GM19240 (cell line): Measurements from ENCODE around the gene RASD1.

Experiments
- DNase-seq: peaks from one replicate; pipeline ENCODE4 v3.0.0; 2011; ENCODE audit warnings: low spot score; ENCODE audit not compliant: insufficient read length

The RASD1 gene

DNA sequence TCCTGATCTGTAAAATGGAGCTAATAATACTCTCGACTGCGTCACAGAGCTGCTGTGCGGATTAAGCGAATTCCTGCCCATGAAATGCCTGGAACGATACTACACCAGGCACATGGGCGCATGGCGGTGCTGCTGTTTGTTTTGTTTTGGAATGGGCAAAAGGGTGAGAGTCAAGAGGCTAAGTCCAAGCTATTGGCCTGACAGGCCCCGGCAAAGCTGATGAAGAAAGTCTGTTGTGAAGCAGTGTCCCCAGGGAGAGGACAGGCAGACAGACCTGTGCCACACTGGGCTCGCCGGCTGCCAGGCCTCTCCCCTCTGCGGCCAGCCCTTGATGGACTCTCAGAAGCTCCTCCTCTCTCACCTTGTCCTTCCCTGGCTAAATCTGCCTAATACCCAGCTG, 31.3 kb upstream of the RASD1 start:
- DNase-seq, result no peak

DNA sequence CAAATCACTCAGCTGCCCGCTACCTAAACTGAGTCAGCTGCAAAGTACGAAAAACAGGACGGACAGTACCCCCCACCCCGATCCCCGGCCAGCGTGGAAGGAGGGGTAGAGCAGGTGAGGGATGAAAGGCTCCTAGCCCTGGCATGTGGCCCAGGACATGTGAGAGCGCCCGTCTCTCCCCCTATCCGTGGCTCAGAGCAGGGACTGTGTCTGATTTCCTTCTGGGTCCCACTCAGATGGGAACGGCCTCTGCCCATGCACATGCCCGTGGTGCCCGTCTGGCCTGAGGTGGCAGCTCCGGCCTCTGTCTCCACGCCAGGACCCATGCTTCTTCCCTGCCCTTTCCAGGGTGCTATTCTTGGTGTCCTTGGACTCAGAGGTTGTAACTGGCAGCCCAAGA, 30.2 kb upstream of the RASD1 start:
- no peak for DNase-seq

DNA sequence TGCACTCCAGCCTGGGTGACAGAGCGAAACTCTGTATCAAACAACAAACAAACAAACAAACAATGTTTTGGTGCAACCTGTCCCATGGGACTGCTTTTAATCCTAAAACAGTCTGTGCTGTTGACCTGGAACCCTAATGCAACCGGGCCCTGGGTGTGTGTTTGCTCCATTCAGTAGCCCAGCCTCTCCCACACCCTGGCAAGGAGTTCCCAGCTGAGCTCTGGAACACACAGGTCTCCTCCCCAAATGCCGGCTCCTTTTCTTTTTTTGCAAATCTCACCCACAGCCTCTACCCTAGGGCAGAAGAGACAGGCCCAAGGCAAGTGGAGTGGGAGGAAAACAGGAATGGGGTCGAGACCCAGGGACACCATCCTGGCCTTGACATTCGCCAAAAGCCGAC, 29.8 kb upstream of the RASD1 start:
- DNase-seq, result no peak

DNA sequence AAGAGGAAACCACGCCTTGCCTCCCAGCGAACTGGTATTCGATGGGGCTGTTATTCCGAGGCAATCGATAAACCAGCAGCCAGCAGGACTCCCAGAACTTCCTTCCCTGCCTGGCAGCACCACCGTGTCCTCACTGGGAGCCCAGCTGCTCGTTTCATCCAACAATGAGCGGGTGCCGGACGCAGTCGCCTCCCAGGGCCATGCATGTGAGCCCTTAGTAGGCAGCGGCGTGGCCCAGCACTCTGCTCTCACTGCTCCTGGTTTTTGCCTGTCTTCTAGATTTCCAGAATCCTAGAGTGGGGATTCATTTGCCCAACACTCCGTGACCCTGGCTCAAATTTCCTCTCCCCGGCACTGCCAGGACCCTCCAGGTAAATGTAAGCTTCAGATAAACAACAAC, 29.1 kb upstream of the RASD1 start:
- no peak for DNase-seq

DNA sequence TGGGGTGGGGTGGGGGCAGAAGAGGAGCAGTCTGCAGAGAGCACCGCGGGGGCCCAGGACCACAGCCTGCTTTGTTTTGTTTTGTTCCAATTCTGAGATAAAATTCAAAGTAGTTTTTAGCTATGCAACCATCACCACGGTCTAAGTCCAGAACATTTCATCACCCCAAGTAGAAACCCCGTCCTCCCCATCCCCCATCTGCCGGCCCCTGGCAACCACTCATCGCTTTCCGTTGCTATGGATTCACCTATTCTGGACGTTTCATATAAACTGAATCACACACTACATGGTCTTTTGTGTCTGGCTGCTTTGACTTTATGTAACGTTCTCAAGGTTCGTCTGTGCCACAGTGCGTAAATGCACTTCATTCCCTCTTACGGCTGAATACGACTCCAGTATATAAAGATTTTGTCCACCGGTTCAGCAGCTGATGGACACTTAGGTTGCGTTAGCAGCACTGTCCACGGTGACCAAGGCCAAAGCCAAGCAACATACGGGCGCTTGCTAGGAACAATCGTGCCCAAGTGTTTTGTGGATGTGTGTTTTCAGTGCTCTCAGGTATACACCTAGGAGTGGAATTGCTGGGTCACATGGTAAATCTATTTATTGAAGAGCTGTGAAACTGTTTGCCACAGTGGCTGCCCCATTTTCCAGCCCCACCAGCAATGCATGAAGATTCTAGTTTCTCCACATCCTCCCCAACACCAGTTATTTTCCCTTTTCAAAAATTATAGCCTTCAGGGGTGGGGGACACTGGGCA, 27.7 kb upstream of the RASD1 start:
- DNase-seq, result no peak

DNA sequence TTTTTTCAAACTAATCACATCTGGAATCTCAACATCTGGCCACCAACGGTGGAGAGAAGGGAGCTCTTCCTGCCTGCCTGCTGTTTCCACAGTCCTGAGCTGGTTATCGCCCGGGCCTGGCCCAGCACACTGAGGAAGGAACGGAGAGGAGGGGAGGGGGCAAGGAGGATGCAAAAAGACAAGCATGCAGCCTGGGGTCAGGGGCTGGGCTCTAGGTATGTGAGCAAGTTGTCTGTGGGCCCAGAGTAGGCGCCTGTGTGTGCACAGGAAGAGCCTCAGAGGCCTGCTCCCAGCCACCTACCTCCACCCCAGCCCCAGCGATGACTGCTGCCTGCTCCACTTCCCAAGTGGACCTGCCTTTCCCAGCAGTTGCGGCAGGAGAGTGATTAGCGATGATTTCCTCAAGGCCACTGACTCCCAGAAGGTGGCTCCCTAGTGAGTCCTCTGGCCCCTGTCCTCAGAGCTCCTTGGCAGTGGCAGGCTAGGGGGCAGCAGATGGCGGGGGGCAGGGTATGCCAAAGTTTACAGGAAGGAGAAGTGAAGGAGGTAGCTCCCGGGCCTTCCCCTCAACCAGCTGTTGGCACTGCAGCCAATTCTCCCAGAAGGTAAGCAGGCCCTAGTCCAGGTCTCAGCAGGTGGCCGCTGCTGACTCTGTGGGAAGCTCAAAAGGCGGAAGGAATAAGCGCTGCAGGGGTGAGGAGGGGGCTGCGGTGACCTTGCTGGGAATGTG, 27.0 kb upstream of the RASD1 start:
- no peak for DNase-seq

DNA sequence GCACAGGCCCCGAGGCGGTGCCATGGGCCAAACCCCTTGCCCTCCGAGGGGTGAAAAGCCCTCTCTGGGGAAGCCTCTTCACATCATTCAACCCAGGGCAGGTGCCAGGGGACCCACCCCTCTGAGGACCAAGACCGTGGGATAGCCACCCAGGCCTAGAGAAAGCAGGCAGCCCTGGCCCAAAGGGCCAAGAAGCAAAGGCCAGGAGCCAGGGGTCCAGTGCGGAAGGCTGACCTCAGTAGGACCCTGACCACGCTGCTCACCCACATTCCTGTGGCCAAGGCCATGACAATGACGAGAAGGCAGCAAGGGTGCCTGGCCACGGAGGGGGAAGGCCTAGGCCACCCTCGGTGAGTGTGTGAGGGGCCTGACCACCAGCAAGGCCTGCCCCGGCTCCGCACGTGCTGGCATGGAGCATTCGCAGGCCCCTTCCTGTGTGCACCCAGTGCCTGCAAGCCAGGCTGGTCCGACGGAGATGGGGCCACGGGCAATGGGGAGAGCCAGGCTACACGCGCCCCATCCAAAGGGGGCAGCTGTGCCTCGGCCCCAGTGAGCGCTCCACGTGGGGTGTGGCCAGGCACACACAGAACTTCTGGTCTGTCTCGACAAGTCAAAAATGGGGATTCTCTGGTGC, 24.5 kb upstream of the RASD1 start:
- no peak for DNase-seq

DNA sequence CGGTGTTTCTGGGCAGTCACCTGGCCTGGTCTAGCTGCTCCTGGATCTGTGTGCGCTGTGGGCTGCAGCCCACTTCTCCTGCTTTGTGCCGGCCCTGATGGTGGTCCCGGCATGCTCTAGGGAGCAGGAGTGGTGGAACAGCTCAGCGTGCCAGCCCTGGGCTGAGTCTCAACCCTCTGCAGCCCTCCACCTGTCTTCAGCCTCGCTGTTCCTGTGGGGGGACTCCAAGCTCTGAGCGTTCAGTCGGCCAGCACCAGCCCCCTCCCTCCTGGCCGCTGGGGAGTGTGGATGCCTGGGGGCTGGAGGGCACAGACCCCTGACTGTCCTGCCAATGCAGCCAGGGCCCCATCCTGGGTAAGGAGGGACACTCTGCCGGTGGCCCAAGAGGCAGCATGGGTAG, 23.7 kb upstream of the RASD1 start:
- no peak for DNase-seq

DNA sequence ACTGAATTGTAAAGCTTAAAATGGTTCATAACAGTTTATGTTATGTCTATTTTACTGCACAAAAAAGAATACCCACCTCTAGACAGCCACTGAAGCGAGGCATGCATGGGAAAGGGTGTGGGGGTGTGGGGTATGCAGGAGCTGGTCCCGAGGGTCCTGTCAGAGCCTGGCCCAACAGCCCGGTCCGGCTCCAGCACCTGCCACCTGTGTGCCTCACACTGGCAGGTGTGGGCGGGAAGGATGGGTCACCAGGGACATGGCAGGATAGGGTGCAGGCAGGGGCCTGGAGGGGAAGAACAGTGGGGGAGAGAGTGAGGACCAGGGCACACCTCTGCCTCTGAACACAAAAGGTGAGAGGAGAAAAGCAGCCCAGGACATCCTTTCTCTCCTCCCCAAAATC, 22.8 kb upstream of the RASD1 start:
- DNase-seq, result no peak

DNA sequence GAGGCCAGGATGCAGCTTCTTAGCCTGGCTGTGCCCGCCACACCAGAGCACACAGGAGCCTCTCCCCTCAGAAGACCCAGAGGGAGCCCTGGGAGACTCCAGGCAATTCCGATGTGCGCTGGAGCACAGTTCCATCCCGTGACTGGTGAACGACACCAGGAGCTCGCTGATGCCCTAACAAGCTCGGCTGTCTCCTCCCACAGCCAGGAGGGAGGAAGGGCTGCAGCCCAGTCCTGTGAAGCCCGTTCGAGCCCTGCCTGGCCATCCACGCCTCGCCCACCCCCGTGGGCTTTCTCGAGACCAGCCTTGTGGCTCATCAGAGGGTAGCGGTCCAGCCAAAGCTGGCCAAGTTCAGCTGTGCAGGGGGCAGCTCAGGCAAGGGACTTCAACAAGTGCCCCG, 21.8 kb upstream of the RASD1 start:
- DNase-seq, result no peak

DNA sequence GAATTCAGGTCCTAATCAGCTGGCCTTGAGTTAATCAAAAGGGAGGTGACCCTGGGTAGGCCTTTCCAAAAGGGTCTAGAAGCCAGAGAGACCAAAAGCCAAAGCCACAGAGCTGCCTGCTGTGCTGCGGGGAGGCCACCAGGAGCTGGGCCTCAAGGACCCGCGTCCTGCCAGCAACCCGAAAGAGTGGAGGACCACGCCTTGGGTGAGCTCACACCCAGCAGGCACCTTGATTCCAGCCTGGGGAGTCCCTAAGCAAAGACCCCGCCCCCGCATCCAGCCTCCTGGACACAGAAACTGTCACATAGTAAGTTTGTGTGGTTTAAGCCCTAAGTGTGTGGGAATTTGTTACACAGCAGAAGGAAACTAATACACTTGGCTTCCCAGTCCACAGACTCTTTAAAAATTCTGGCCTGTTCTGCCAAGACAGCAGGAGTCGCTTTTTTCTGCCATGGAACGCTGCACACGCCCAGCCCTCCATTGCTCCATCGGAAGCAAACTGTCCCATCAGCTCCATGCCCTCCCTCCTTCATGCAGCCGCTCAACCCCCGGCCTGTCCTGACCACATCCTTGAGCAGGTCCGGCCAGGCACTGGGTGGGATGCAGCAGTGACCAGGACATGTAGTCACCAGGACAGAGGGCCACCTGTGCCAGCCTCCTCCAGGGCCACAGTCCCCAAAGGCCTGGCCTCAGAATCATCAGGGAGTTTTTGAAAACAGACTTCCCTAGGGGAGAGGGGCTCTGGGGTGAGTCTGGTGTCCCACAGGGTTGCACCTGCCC, 20.9 kb upstream of the RASD1 start:
- no peak for DNase-seq

DNA sequence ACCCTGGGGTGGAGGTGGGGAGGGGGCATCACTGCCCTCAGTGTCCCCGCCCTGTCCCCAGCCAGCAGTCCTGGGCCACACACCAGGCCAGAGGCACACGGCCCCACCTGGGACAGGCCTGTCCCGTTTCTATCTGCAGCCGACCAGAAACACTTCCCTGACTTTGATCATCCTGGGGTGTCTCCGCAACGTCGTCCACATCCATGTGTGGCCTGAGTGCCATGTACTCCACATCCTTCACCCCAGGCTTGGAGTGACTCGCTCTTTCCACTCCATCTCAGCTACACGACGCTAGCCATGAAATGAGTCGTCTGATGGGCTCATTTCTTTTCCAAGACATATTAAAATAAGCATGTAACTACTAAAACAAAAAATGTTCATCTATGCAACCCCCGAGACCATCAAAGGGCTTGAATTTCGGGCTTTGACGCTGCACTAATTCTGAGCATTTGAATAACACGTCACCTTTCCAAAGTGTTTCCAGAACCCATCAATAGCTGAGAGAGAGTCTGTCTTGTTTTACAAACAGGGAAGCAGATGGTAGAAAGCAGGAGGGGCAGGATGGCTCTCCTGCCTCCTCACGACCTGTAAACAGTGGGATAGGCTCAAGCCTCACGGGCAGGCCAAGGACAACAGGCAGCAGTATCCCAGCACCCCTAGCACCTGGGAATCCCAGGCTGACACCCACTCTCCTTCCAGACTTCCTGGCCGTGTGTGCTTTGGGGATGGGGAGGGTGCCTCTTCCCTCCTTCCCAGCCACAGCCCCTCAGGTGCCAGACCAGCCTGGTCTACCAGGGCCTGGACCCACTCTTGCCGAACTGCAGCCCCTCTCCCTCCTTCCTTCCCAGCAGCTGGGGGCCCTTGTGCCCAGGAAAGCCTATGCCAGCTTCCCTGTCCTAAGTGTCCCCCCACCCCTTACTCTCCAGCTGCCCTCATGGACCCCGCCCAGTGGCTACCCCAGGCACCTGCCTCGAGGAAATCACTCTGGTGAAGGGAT, 20.0 kb upstream of the RASD1 start:
- no peak for DNase-seq

DNA sequence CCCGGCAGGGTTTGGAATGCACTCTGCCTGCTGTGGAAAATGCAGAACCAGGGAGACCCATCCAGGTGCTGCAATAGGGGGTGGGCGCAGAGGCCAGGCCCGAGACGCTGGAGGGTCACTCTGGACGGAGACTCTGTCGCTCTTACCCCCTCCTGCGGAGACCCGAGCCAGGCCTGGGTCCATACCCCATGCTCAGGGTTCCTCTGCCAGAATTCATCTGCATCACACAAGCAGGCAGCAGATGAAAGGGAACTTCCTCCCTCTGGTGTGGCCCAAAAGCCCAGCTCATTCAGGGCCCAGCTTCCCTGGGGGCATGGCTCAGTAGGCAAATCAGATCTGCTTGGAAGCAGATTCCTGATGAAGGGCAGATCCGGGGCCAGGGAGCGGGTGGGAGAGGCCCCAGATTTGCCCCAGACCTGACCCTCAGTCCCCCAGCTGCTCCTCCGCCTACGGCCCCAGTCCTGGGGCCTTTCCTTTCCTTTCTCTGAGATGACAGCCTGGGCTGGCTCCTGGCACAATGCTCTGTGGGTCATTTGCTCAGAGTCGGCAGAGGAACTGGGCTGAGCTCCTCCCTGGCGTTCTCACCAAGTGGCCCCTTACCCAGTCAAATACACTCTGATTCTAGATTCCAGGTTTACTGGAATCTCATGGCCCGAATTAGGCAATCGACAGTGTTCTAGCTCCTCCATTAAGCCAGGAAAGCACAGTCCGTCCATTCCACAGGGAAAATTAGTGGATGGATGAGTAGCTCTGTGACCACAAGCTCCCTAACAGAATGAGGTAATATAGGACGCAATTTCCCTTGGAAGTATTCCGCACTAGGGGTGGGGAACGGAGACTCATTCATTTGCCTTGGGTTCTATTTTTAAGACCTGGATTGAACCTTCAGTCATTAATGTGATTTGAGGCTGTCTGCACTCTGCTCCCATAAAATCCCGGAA, 19.1 kb upstream of the RASD1 start:
- no peak for DNase-seq

DNA sequence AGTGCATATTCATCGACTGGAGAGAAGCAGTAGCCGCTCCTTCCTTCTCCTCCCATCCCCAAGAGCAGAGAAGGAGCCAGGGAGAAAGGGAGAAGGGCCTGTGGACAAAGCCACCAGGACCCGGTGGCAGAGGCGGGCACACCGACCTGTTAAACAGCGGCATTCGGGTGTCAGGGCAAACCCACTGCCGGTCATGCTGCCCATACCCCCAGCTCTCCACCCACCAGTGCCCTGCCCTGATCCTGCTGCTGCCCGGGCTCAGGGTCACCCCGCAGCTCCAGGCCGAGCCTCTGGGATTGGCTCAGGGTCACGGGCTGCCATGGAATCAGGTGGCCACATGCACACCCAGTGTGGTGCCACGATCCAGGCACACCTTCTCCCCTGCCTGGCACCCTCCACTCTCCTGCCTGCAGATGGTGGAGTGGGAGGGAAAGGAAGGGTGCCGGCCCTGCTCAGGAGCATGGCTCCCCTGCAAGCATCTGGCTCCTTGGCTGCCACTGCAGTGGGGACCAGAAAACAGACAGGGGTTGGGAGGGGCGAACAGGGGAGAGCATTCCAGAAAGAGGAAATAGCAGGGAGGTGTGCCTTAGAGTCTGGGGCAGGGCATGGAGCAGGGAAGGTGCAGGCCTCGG, 18.3 kb upstream of the RASD1 start:
- no peak for DNase-seq

DNA sequence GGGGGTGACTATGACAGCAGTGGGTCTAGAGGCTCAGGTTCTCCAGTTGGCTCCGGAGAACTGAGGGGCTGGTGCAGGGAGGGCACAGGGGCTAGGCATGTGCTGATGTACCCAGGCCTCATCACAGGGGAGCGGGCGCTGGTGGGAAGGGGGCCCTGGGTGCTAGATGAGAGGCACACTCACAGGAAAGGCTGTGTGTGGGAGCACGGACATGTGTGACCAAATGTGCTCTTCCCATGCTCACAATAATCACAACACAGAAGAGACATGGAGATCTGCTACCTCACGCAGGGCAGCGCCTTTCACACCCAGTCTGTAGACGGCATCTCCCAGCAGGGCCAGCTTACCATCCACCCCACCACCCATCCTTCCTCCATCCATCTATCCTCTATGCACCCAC, 17.4 kb upstream of the RASD1 start:
- DNase-seq, result no peak

DNA sequence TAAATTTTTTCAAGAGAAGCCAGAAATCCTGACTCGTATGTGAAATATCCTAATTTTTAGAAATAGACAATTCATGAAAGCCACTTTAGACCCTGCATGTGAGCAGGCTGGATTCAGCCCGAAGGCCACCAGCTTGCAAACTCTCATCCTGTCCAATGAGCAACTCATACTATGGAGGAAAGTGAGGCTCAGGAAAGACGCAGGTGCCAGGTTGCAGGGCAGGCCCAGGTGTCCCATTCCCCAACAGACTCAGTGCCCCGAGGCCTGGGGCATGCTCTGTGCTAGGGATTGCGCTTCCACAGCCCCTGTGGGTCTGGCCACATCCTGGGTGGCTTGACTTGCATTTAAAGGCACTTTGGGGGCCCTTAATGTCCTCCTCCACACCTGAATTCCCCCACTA, 16.7 kb upstream of the RASD1 start:
- no peak for DNase-seq

DNA sequence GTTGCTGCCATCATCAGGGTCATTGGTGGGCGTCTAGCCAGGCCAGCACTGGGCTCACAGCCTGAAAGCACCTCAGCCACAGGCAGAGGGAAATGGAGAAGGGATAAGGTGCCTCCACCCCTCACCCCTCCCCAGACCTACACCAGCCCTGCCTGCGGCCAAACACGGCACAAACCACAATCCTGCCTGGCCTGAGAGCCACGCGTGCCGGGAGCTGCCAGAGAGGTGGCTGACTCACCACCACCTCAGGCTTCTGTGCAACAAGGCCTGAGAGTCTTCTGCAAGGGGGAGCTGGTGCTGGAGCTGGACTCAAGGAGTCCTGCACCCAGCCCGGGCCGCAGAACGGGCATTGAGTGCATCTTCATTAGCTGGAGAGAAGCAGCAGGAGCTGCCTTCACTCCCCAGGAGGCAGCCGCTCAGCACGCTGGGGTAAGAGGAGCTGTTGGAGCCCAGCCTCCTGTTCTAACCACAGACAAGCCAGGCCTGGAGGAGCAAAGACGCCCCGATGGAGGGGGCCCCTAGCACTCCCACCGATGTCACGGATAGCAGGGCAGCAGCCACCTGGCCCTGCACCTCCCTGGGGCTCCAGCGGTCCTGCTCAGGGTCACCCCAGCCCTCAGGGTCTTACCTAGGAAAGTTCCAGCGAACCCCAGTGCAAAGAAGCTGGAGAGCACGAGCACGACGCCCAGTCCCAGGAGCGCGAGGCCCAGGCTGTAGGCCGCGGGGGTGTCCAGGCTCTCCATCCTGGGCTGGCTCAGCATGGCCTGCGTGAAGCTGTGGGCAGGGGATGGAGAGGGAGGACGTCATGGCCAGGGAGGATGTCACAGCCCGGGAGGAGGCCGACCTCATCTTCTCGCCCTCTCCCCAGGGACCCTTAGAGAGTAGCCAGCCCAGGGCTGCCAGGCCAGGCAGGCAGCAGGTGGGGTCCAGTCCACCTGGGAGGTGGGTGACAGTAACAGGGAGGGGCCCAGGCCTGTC, 16.0 kb upstream of the RASD1 start:
- DNase-seq, result no peak

DNA sequence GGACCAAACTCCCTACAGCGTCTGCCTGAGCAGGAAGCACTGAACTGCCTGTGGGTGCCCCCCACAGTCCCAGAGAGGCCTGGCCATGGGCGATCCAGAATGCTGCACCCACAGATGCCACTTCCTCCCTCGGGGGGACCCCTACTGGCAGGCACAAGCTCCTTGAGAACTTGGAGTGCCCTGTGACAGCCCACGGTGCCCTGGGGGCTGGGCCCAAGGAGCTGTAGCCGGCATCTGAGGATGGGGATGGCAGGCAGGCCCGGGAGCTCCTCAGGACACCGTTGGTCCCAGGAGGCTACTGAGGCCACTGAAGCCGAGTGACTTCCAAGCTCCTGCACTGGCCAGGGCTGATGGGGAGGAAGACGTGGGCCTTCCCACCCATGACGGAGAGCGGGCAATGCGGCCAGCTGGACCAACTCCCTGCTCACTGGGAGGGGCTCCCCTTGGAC, 15.1 kb upstream of the RASD1 start:
- no peak for DNase-seq
